HepG2 (cell line): ENCODE data around the gene NCAPD2. TPM values are rescaled to one million over a fixed set of nuclear protein-coding genes. Genes with fewer than 3 reads are reported as not detected.

ENCODE experiments used
- ARNT ChIP-seq: fragments of 450-650 bp; IDR thresholded peaks from 2 replicates; pipeline ENCODE4 v1.6.1; 2017
- ATF2 ChIP-seq: sonication (generic); formaldehyde crosslinking; IDR thresholded peaks from 2 replicates; pipeline ENCODE4 v1.4.0; 2020; ENCODE audit warnings: missing genetic modification reagents
- MBD4 ChIP-seq: IDR thresholded peaks from 2 replicates; pipeline ENCODE4 v1.6.1; 2012; ENCODE audit warnings: low read length, inconsistent platforms, borderline replicate concordance
- NAIF1 ChIP-seq: sonication (generic); formaldehyde crosslinking; IDR thresholded peaks from 2 replicates; pipeline ENCODE4 v1.5.0; 2020; ENCODE audit warnings: mild to moderate bottlenecking, missing genetic modification reagents, borderline replicate concordance
- NFYC ChIP-seq: IDR thresholded peaks from 2 replicates; pipeline ENCODE4 v1.6.1; 2016; ENCODE audit warnings: missing genetic modification reagents, missing compliant biosample characterization
- PHF21A ChIP-seq: sonication (generic); formaldehyde crosslinking; IDR thresholded peaks from 2 replicates; pipeline ENCODE4 v1.5.0; 2020; ENCODE audit warnings: mild to moderate bottlenecking, missing genetic modification reagents
- RELA ChIP-seq: sonication (generic); formaldehyde crosslinking; IDR thresholded peaks from 2 replicates; pipeline ENCODE4 v1.4.0; 2020; ENCODE audit warnings: missing genetic modification reagents
- RFX5 ChIP-seq: IDR thresholded peaks from 2 replicates; pipeline ENCODE4 v1.6.1; 2011; ENCODE audit warnings: low read depth, low read length, improper control_type of control experiment
- TBL1XR1 ChIP-seq: fragments of 150-350 bp; IDR thresholded peaks from 2 replicates; pipeline ENCODE4 v1.6.1; 2014; ENCODE audit warnings: borderline replicate concordance, low read length; ENCODE audit not compliant: partially characterized antibody
- ZBTB37 ChIP-seq: sonication (generic); formaldehyde crosslinking; IDR thresholded peaks from 2 replicates; pipeline ENCODE4 v1.4.0; 2020; ENCODE audit warnings: mild to moderate bottlenecking, missing genetic modification reagents
- ZMYM3 ChIP-seq: sonication (generic); formaldehyde crosslinking; IDR thresholded peaks from 2 replicates; pipeline ENCODE4 v1.5.1; 2020; ENCODE audit warnings: mild to moderate bottlenecking, missing genetic modification reagents
- ZNF3 ChIP-seq: IDR thresholded peaks from 2 replicates; pipeline ENCODE4 v1.7.0; 2017; ENCODE audit warnings: inconsistent platforms
- ZNF574 ChIP-seq: sonication (generic); formaldehyde crosslinking; IDR thresholded peaks from 2 replicates; pipeline ENCODE4 v1.4.0; 2020; ENCODE audit warnings: missing genetic modification reagents
- ZNF609 ChIP-seq: sonication (generic); formaldehyde crosslinking; IDR thresholded peaks from 2 replicates; pipeline ENCODE4 v1.4.0; 2020; ENCODE audit warnings: mild to moderate bottlenecking, missing genetic modification reagents, borderline replicate concordance
- ZNF75D ChIP-seq: sonication (generic); formaldehyde crosslinking; IDR thresholded peaks from 2 replicates; pipeline ENCODE4 v1.8.1; 2023; ENCODE audit warnings: missing genetic modification reagents, mild to moderate bottlenecking, borderline replicate concordance
- ZSCAN5A ChIP-seq: sonication (generic); formaldehyde crosslinking; IDR thresholded peaks from 2 replicates; pipeline ENCODE4 v1.8.0; 2022; ENCODE audit warnings: mild to moderate bottlenecking, missing genetic modification reagents, borderline replicate concordance
- polyA plus RNA-seq, 8 experiments: library from polyadenylated mRNA; depleted of rRNA in 3 of 8; stranded (reverse) in 7 of 8; unstranded in 1 of 8; fragments of >200 nt; fragmentation: Illumina TruSeq in 4 of 8; extraction: Trizol in 4 of 8; gene quantifications; 2 replicates each; pipeline versions ENCODE4 v1.2.1 to v1.2.3, GENCODE V29; 2011 to 2016; ENCODE audit warnings: low read depth in 4 of 8, missing spikeins in 1 of 8, mixed read lengths in 1 of 8; ENCODE audit not compliant: insufficient read depth in 1 of 8
- total RNA-seq, 5 experiments: library from RNA; depleted of rRNA; stranded (reverse); fragments of >200 nt; fragmentation: Illumina TruSeq; extraction: Trizol; gene quantifications; 2 replicates each; pipeline ENCODE4 v1.2.3, GENCODE V29; 2016; ENCODE audit warnings: low read depth in 1 of 5

NCAPD2 gene
- total and polyA plus RNA-seq, 2 of the 13 experiments (the other 11 are each of a cell fraction or from before 2014, with no cell fraction given) = 51.1 to 65.6 TPM

GRCh38 chr12:6533923-6534694 is 40.2 kb downstream of the NCAPD2 start, which contains the start of gene GAPDH (continued):
- TF ChIP-seq ATF2 (CRISPR knock-in tag) (peak; percentile 50; the same call in 1 of the 2 replicates), ZBTB37 (CRISPR knock-in tag) (no peak; the same call in 1 of the 2 replicates), ZNF574 (CRISPR knock-in tag) (no peak), NFYC (peak; percentile 66), ZNF75D (CRISPR knock-in tag) (no peak; the same call in 1 of the 2 replicates), ZMYM3 (CRISPR knock-in tag) (peak; percentile 28; the same call in 1 of the 2 replicates), ZSCAN5A (peak; percentile 52; the same call in 1 of the 2 replicates), ARNT (no peak), ZNF3 (no peak; the same call in 1 of the 2 replicates), RFX5 (peak; percentile 41; the same call in 1 of the 2 replicates), TBL1XR1 (peak; percentile 27), MBD4 (no peak), PHF21A (CRISPR knock-in tag) (peak; percentile 91), ZNF609 (CRISPR knock-in tag) (0 out of 2 replicates have a peak, but pooled peaks have one; percentile 30), RELA (CRISPR knock-in tag) (no peak), NAIF1 (CRISPR knock-in tag) (peak; percentile 83; the same call in 1 of the 2 replicates)
